Measurements from ENCODE around the gene FTSJ3.

Gene FTSJ3

DNA sequence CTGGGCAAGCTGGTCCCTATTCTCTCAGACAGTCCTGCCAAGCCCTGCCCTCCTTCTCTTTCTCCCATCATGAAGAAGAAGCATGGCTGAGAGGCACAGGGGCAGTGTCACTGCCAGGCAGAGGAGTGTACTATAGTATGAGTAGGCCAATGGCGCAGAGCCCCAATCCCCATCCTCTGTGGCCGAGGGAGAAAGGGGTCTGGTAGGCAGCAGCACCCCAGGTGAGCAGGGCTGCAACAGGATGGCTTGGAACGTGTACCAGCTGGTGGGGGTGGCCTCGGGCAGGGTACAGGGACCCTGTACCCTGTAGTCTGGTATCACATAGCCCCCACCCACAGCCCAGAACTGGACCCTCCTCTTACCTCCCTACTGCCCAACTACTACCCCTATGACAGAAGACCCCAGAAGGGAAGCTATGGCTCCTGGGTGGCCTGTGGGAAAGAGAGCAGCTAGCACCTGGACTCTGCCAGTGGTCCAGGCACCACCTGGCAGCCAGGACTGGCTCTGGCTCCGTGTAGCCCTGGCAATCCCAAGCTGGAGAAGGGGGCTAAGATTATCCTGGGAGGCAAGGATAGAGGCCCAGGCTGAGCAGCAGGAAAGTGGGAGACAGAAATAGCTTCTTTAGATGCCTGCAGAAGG, 10.6 kb upstream of the FTSJ3 start:
- no peak for TF ChIP-seq EZH2phosphoT487 (conservative IDR thresholded peaks at IDR 0.05; ENCODE audit: low read length)
- TF ChIP-seq, protein P1, sequence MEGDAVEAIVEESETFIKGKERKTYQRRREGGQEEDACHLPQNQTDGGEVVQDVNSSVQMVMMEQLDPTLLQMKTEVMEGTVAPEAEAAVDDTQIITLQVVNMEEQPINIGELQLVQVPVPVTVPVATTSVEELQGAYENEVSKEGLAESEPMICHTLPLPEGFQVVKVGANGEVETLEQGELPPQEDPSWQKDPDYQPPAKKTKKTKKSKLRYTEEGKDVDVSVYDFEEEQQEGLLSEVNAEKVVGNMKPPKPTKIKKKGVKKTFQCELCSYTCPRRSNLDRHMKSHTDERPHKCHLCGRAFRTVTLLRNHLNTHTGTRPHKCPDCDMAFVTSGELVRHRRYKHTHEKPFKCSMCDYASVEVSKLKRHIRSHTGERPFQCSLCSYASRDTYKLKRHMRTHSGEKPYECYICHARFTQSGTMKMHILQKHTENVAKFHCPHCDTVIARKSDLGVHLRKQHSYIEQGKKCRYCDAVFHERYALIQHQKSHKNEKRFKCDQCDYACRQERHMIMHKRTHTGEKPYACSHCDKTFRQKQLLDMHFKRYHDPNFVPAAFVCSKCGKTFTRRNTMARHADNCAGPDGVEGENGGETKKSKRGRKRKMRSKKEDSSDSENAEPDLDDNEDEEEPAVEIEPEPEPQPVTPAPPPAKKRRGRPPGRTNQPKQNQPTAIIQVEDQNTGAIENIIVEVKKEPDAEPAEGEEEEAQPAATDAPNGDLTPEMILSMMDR (IDR thresholded peaks at IDR 0.05; ENCODE audit: insufficient read depth, low read length, poor library complexity, severe bottlenecking) = no peak
- H3K9me3 ChIP-seq (ENCODE audit: insufficient read depth, low read length) = no peaks in the 10 kb centered on the region
- H2AFZ ChIP-seq (ENCODE audit: low read depth, low read length, severe bottlenecking) = no peak overlapping the region
- no peak overlapping the region for H3K9ac ChIP-seq (ENCODE audit: low read length)
- H3K27ac ChIP-seq (ENCODE audit: low read depth, low read length) = no peak overlapping the region
- no peaks in the 10 kb centered on the region for H3K9me2 ChIP-seq (replicated peaks; ENCODE audit: insufficient read depth, low read length)
- no peaks in the 10 kb centered on the region for H3K27me3 ChIP-seq (ENCODE audit: low read length)
- H3K4me3 ChIP-seq (ENCODE audit: insufficient read depth, low read length, poor library complexity, severe bottlenecking) = no peak overlapping the region
- no peaks in the 10 kb centered on the region; the same call in 1 of the 2 replicates for H4K20me1 ChIP-seq (ENCODE audit: low read depth, low read length)
- H3F3A ChIP-seq (ENCODE audit: insufficient read depth) = peaks cover 5% of the 10 kb centered on the region
- no peaks in the 10 kb centered on the region for H3K36me3 ChIP-seq (ENCODE audit: low read length)
- H3K4me2 ChIP-seq (ENCODE audit: low read depth, low read length, poor library complexity, severe bottlenecking) = no peak overlapping the region
- H3K79me2 ChIP-seq (ENCODE audit: insufficient read depth, low read length) = peaks cover 57% of the 10 kb centered on the region

DNA sequence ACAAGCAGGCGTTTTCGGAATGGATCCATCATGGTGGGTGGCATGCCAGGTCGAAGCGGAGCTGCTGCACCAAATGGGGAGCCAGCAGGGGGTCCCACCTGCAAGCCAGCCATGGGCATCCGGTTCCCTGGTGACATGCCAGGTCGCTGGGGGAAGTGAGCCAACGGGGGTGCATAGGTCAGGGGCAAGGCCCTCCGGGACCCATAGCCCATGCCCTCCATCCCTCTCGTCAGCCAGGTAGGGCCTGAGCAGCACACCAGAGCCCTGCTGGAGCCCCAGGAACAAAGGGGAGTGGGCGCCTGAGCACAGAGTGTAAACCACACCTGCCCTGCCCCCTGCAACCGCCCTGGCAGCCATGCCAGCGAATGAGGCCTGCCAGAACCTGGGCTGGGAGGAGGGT, 10.0 kb upstream of the FTSJ3 start:
- Histone ChIP-seq H3K79me2 (ENCODE audit: insufficient read depth, low read length) (peaks cover 57% of the 10 kb centered on the region), H3K36me3 (ENCODE audit: low read length) (no peaks in the 10 kb centered on the region), H3K27ac (ENCODE audit: low read depth, low read length) (no peak overlapping the region), H4K20me1 (ENCODE audit: low read depth, low read length) (no peaks in the 10 kb centered on the region; the same call in 1 of the 2 replicates), H3K27me3 (ENCODE audit: low read length) (no peaks in the 10 kb centered on the region), H2AFZ (ENCODE audit: low read depth, low read length, severe bottlenecking) (no peak overlapping the region), H3K4me3 (ENCODE audit: insufficient read depth, low read length, poor library complexity, severe bottlenecking) (no peak overlapping the region), H3K4me2 (ENCODE audit: low read depth, low read length, poor library complexity, severe bottlenecking) (no peak overlapping the region), H3F3A (ENCODE audit: insufficient read depth) (0 out of 2 replicates have a peak, but pooled peaks cover 4% of the 10 kb centered on the region), H3K9ac (ENCODE audit: low read length) (no peak overlapping the region), H3K9me3 (ENCODE audit: insufficient read depth, low read length) (no peaks in the 10 kb centered on the region), H3K9me2 (replicated peaks; ENCODE audit: insufficient read depth, low read length) (no peaks in the 10 kb centered on the region)
- TF ChIP-seq, protein P1 (IDR thresholded peaks at IDR 0.05; ENCODE audit: insufficient read depth, low read length, poor library complexity, severe bottlenecking) = no peak
- no peak for TF ChIP-seq EZH2phosphoT487 (conservative IDR thresholded peaks at IDR 0.05; ENCODE audit: low read length)

DNA sequence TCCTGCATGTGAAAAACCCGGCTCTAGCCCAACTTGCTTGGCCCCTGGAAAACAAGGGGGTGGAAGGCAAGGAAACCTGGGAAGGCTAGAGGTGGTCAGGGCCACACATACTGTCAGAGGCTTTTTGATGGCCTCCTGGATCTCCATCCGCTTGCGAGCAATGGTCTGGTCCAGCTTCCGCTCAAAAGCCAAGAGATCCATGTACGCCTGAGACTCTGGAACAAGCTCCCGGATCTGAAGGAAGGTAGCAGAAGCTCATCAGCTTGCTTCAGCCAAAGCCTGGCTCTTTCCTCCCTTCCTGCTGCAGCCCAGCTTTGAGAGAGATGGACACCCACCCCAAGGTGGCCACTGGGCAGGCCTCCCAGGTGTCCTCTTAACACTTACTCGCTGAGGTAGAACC, 9.3 kb upstream of the FTSJ3 start:
- Histone ChIP-seq H3K4me3 (ENCODE audit: insufficient read depth, low read length, poor library complexity, severe bottlenecking) (no peak overlapping the region), H3K27ac (ENCODE audit: low read depth, low read length) (no peak overlapping the region), H3K27me3 (ENCODE audit: low read length) (no peaks in the 10 kb centered on the region), H3K79me2 (ENCODE audit: insufficient read depth, low read length) (peaks cover 53% of the 10 kb centered on the region), H3K36me3 (ENCODE audit: low read length) (no peaks in the 10 kb centered on the region), H2AFZ (ENCODE audit: low read depth, low read length, severe bottlenecking) (no peak overlapping the region), H3K9me3 (ENCODE audit: insufficient read depth, low read length) (no peaks in the 10 kb centered on the region), H3K4me2 (ENCODE audit: low read depth, low read length, poor library complexity, severe bottlenecking) (no peak overlapping the region), H4K20me1 (ENCODE audit: low read depth, low read length) (no peaks in the 10 kb centered on the region; the same call in 1 of the 2 replicates), H3F3A (ENCODE audit: insufficient read depth) (0 out of 2 replicates have a peak, but pooled peaks cover 4% of the 10 kb centered on the region), H3K9me2 (replicated peaks; ENCODE audit: insufficient read depth, low read length) (no peaks in the 10 kb centered on the region), H3K9ac (ENCODE audit: low read length) (no peak overlapping the region)
- no peak for TF ChIP-seq EZH2phosphoT487 (conservative IDR thresholded peaks at IDR 0.05; ENCODE audit: low read length)
- TF ChIP-seq, protein P1 (IDR thresholded peaks at IDR 0.05; ENCODE audit: insufficient read depth, low read length, poor library complexity, severe bottlenecking) = no peak
